ENCODE data around the gene ARAP2. TPM values are rescaled to one million over a fixed set of nuclear protein-coding genes. Genes with fewer than 3 reads are reported as not detected.

Gene ARAP2
- total RNA-seq, 4 donors from 2014 or later, result 82.8 to 136 (median 105) TPM

DNA sequence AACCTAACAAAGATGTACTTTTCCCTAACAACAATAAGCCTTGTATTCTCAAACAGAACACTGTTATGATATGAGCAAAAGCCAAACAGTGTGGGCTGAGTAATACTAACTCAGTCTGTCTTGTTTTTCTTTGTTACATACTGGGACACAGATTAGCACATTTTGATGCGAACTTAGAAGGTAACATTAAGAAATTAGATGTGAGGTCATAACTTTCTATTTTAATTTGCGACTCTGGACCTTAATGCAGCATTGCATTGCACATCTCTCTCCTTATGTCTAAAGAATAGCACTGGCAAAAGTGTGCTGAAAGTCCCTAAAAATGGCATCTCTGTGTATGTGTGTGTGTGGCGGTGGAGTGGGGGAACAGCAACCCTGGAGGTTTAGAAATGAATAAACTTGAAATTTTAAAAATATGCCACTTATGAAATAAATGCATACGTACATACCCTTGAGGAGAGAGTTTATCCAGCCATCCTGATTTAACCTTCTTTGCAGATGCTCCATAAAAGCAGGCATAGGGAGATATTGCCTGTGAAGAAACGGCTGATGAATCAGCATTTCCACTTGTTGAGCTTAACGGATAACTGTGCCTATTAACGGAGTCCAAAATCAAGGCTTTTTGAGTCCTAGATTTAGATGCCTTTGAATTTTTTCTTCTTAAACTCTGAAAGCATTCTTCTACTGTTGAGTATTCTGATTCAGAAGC, 34.2 kb downstream of the ARAP2 start:
- WGBS, 2 donors, result 75 to 76% methylated on average over 7 of the region's 7 CpGs
- TF ChIP-seq, protein P1, sequence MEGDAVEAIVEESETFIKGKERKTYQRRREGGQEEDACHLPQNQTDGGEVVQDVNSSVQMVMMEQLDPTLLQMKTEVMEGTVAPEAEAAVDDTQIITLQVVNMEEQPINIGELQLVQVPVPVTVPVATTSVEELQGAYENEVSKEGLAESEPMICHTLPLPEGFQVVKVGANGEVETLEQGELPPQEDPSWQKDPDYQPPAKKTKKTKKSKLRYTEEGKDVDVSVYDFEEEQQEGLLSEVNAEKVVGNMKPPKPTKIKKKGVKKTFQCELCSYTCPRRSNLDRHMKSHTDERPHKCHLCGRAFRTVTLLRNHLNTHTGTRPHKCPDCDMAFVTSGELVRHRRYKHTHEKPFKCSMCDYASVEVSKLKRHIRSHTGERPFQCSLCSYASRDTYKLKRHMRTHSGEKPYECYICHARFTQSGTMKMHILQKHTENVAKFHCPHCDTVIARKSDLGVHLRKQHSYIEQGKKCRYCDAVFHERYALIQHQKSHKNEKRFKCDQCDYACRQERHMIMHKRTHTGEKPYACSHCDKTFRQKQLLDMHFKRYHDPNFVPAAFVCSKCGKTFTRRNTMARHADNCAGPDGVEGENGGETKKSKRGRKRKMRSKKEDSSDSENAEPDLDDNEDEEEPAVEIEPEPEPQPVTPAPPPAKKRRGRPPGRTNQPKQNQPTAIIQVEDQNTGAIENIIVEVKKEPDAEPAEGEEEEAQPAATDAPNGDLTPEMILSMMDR (IDR thresholded peaks at IDR 0.05), result no peak
- no peak for TF ChIP-seq POLR2A (IDR thresholded peaks at IDR 0.05)
- no peak overlapping the region for H3K4me3 ChIP-seq (ENCODE audit: low read depth, poor library complexity, severe bottlenecking)
- intact Hi-C loops (cut with DNase I; ENCODE audit: low total_unique reads), result no loop called here
- no peak for DNase-seq (ENCODE audit: low spot score in 2 of 2)

DNA sequence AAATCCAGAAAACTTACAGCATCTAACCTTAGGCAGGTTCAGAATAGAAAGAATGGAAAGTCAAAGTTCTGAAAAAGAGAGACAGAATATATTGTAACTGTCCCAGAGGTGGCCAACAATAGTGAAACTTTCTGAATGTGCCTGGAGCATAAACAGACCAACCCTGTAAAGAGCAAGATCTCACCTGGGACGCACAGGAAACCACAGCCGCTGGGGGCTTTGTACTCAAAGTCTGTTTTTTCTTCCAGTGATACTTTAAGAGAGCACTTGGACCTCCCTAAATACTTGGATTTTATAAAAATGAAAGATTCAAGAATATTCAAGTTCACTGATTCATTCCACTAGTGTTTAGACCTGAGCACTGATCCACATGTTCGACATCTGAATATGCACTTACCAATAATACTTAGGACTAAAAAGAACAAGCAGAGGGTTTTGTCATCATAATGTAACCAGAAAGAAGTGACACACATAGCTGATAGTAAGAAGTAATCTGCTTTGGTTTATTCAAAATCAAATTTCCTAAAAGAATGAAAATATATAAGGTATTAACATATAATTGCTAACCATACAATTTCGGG, 35.3 kb downstream of the ARAP2 start:
- 84 to 86% methylated on average over 4 of the region's 4 CpGs for WGBS, 2 donors
- no peak for DNase-seq (ENCODE audit: low spot score in 2 of 2)
- intact Hi-C loops (cut with DNase I; ENCODE audit: low total_unique reads), result no loop called here
- TF ChIP-seq, protein P1 (IDR thresholded peaks at IDR 0.05), result no peak
- TF ChIP-seq POLR2A (IDR thresholded peaks at IDR 0.05), result no peak
- no peak overlapping the region for H3K4me3 ChIP-seq (ENCODE audit: low read depth, poor library complexity, severe bottlenecking)

DNA sequence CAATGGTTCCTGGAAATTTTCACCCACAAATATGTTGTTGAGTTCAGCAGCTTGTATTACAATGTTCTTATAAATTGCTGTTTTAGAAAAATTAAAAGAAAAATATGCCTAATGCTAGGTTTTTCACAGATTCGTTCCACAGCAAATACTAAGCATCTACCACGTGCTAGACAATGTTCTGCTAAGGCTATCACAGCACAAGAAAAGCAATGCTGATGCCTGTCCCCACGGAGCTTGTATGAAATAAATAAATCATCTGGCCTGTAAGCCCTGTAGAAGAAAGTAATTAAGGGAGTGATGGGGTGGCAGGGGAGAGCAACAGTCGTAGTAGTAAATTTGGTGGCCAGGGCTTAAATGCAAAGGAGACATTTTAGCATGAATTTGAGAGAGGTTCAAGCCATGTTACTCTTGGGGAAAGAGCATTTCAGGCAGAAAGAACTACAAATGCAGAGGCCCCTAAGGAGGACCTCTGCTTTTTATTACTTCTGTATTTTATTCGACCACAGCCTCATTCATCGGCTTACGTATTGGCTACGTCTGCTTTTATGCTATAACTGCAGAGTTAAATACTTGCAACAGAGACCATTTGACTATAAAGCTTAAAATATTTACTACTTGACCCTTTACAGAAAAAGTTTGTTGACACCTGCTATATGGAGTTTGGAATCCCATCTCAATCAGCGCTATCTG, 36.3 kb downstream of the ARAP2 start:
- intact Hi-C loops (cut with DNase I; ENCODE audit: low total_unique reads), result no loop called here
- TF ChIP-seq POLR2A (IDR thresholded peaks at IDR 0.05), result no peak
- DNase-seq (ENCODE audit: low spot score in 2 of 2), result no peak
- WGBS, 2 donors, result 77 to 84% methylated on average over 9 of the region's 9 CpGs
- H3K4me3 ChIP-seq (ENCODE audit: low read depth, poor library complexity, severe bottlenecking), result no peak overlapping the region

DNA sequence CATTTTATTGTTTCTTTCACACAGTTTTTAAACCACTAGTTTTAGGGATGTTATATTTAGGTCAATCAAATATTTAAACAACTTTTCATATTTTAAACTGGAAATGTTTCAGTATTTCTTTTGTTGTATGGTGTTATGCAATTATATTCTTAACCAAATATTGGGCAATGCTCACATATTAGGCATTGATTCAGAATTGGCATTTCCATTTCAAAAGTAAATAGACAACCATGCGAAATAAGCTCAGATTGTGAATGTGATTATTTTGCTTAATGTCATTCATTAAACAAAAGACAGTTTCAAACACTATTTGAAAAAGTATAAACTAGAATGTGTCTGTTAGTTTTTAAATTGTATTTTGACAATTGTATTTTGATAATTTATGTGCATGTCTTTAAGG, 36.9 kb downstream of the ARAP2 start:
- 71 to 76% methylated on average over 1 of the region's 1 CpG for WGBS, 2 donors
- TF ChIP-seq POLR2A (IDR thresholded peaks at IDR 0.05), result no peak
- TF ChIP-seq, protein P1 (IDR thresholded peaks at IDR 0.05), result no peak
- intact Hi-C loops (cut with DNase I; ENCODE audit: low total_unique reads), result no loop called here
- no peak for DNase-seq (ENCODE audit: low spot score in 2 of 2)
- no peak overlapping the region for H3K4me3 ChIP-seq (ENCODE audit: low read depth, poor library complexity, severe bottlenecking)

DNA sequence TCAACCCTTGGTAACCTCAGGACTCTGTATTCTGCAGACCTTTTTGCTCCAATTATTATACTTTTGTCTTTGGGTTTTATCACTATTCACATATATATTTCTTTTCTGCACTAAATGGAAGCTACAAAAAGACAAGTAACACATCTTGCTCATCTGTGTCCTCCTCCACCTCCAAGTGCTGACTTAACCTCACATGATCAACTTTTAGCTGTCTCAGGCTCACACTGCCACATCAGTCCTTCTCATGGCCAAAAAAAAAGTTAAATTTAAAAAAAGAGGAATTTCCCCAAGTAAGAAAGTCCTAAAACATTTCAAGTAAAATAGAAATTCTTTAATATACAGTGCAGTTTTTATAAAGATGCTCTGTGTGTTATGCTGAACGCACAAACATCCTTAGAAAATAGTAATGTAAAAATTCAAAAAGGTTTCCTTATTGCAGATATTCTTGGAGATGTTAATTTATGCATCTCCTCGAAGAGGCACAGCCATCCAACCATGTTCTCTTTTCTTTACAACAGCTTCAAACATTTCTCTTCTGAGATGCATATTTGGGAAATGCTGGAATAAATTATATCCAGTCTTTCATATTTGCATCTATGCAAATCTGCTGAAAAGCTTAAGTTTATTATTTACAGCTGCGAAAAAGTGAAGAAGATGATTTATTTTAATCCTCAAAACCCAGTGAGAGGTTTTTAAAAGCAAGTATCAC, 37.6 kb downstream of the ARAP2 start:
- 65 to 74% methylated on average over 3 of the region's 3 CpGs for WGBS, 2 donors
- no peak for DNase-seq (ENCODE audit: low spot score in 2 of 2)
- H3K4me3 ChIP-seq (ENCODE audit: low read depth, poor library complexity, severe bottlenecking), result no peak overlapping the region
- TF ChIP-seq, protein P1 (IDR thresholded peaks at IDR 0.05), result no peak
- no peak for TF ChIP-seq POLR2A (IDR thresholded peaks at IDR 0.05)
- intact Hi-C loops (cut with DNase I; ENCODE audit: low total_unique reads), result no loop called here

DNA sequence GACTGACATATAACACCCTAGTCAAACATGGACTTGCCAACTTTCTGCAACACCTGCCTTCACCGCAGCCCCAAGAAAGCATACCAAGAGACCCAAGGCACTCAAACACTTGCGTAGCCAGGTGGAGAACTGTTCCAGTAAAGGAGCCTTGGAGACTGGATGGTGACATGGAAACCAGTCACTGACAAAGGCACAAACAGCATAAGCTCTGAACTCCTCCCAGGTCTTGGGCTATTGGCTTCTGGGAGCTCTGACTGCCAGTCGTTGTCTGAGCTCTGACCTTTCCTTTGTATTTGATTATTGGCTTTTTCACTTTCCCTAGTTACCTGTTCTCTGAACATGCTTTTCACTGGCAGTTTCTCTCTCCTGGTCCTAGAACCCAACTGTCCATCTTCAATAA, 38.3 kb downstream of the ARAP2 start:
- intact Hi-C loops (cut with DNase I; ENCODE audit: low total_unique reads), result no loop called here
- WGBS, 2 donors, result 90 to 98% methylated on average over 3 of the region's 3 CpGs
- H3K4me3 ChIP-seq (ENCODE audit: low read depth, poor library complexity, severe bottlenecking), result no peak overlapping the region
- DNase-seq (ENCODE audit: low spot score in 2 of 2), result no peak
- TF ChIP-seq, protein P1 (IDR thresholded peaks at IDR 0.05), result no peak
- no peak for TF ChIP-seq POLR2A (IDR thresholded peaks at IDR 0.05)

Data from lower leg skin (tissue), 4 donors.